SK-N-SH (cell line): ENCODE measurements around the gene VOPP1. TPM values are rescaled to one million over a fixed set of nuclear protein-coding genes. Genes with fewer than 3 reads are reported as not detected.
A peak's percentile ranks its signal among the peaks of the same experiment; 100 is the strongest.

ENCODE experiments used
- CTCF ChIA-PET: fragments of 300-600, 350-600 bp; formaldehyde crosslinking; extraction: SDS; loops from one replicate; lab custom pipeline; 2021; lab: Yijun Ruan, JAX
- POLR2A ChIA-PET: fragments of 350-600 bp; sonication (Branson Sonifier 250); formaldehyde crosslinking; extraction: SDS; loops from one replicate; lab custom pipeline; 2020; ENCODE audit warnings: antibody characterized with exemption, inconsistent platforms; lab: Yijun Ruan, JAX
- DNase-seq: peaks from one replicate; pipeline ENCODE4 v3.0.0; 2012
- H2AFZ ChIP-seq: fragments of 200-600 bp; sonication (generic); 2 replicates; pipeline ENCODE4 v1.8.1; 2016; ENCODE audit warnings: antibody characterized with exemption, mild to moderate bottlenecking, low read depth
- H3F3A ChIP-seq: fragments of 200-600 bp; sonication (generic); replicated peaks from 2 replicates; pipeline ENCODE3; 2016; ENCODE audit warnings: antibody characterized with exemption, mild to moderate bottlenecking; ENCODE audit not compliant: insufficient read depth
- H3K27ac ChIP-seq, 2 experiments: fragments of 200-500 bp in 1 of 2; fragments of 200-600 bp in 1 of 2; sonication (Bioruptor generic) in 1 of 2; sonication (generic), shearing (Covaris generic) in 1 of 2; 2 replicates each; pipeline versions ENCODE4 v1.5.1 to v1.6.1; 2014 to 2016; ENCODE audit warnings: low read depth in 2 of 2, inconsistent platforms in 1 of 2, low read length in 1 of 2, mild to moderate bottlenecking in 1 of 2, mixed read lengths in 1 of 2
- H3K27me3 ChIP-seq: fragments of 200-600 bp; sonication (generic), shearing (Covaris generic); 2 replicates; pipeline ENCODE4 v1.6.1; 2016; ENCODE audit warnings: mixed run types; ENCODE audit not compliant: insufficient read depth
- H3K36me3 ChIP-seq, 2 experiments: fragments of 200-500 bp in 1 of 2; fragments of 200-600 bp in 1 of 2; sonication (Bioruptor generic) in 1 of 2; sonication (generic) in 1 of 2; replicated peaks in 1 of 2; 2 replicates each; pipeline versions ENCODE3 to v1.5.1; 2014 to 2016; ENCODE audit warnings: low read length in 1 of 2, mild to moderate bottlenecking in 1 of 2; ENCODE audit not compliant: insufficient read depth in 2 of 2, control insufficient read depth in 1 of 2
- H3K4me1 ChIP-seq, 2 experiments: fragments of 200-500 bp in 1 of 2; fragments of 200-600 bp in 1 of 2; sonication (Bioruptor generic) in 1 of 2; sonication (generic), shearing (Covaris generic) in 1 of 2; 2 replicates each; pipeline versions ENCODE4 v1.5.1 to v1.6.1; 2014 to 2016; ENCODE audit warnings: low read depth in 1 of 2, low read length in 1 of 2, mixed run types in 1 of 2; ENCODE audit not compliant: insufficient read depth in 2 of 2, control insufficient read depth in 1 of 2
- H3K4me2 ChIP-seq: fragments of 200-600 bp; sonication (generic), shearing (Covaris generic); 2 replicates; pipeline ENCODE4 v1.6.1; 2017; ENCODE audit warnings: mixed run types
- H3K4me3 ChIP-seq, 2 experiments: fragments of 200-500 bp in 1 of 2; fragments of 200-600 bp in 1 of 2; sonication (Bioruptor generic) in 1 of 2; sonication (generic), shearing (Covaris generic) in 1 of 2; 2 replicates each; pipeline versions ENCODE4 v1.5.1 to v1.8.1; 2014 to 2016; ENCODE audit warnings: low read depth in 2 of 2, inconsistent platforms in 1 of 2, low read length in 1 of 2, mild to moderate bottlenecking in 1 of 2, mixed read lengths in 1 of 2, moderate library complexity in 1 of 2
- H3K79me2 ChIP-seq: fragments of 200-600 bp; sonication (generic); 2 replicates; pipeline ENCODE4 v1.8.1; 2017; ENCODE audit warnings: mild to moderate bottlenecking; ENCODE audit not compliant: insufficient read depth
- H3K9ac ChIP-seq: fragments of 200-600 bp; sonication (generic); 2 replicates; pipeline ENCODE4 v1.6.1; 2017; ENCODE audit warnings: mixed run types
- H3K9me2 ChIP-seq: fragments of 200-600 bp; sonication (generic); 2 replicates; pipeline ENCODE4 v1.6.1; 2017; ENCODE audit warnings: mixed run types
- H3K9me3 ChIP-seq: fragments of 200-600 bp; sonication (generic); 2 replicates; pipeline ENCODE4 v1.6.1; 2017; ENCODE audit warnings: mixed run types, mild to moderate bottlenecking, moderate library complexity
- H4K20me1 ChIP-seq: fragments of 200-600 bp; sonication (generic); 2 replicates; pipeline ENCODE4 v1.6.1; 2017; ENCODE audit warnings: mild to moderate bottlenecking, mixed run types; ENCODE audit not compliant: insufficient read depth
- ELF1 ChIP-seq: IDR thresholded peaks from 2 replicates; pipeline ENCODE4 v1.4.0; 2012
- EZH2phosphoT487 ChIP-seq: fragments of 200-600 bp; sonication (generic); IDR thresholded peaks from 2 replicates; pipeline ENCODE4 v1.6.1; 2017; ENCODE audit warnings: low read depth, mixed run types, mild to moderate bottlenecking, antibody characterized with exemption, moderate library complexity, borderline replicate concordance
- FOXM1 ChIP-seq: IDR thresholded peaks from 2 replicates; pipeline ENCODE4 v1.4.0; 2012; ENCODE audit warnings: low read depth, mild to moderate bottlenecking
- GATA2 ChIP-seq: sonication (generic); formaldehyde crosslinking; IDR thresholded peaks from 2 replicates; pipeline ENCODE4 v1.5.0; 2020; ENCODE audit warnings: mild to moderate bottlenecking, missing genetic modification reagents
- IRF3 ChIP-seq: fragments of 150-350 bp; IDR thresholded peaks from 2 replicates; pipeline ENCODE4 v1.6.1; 2016; ENCODE audit warnings: mild to moderate bottlenecking, low read depth, low read length
- JUND ChIP-seq: IDR thresholded peaks from 2 replicates; pipeline ENCODE4 v1.4.0; 2012
- NRF1 ChIP-seq: IDR thresholded peaks from 2 replicates; pipeline ENCODE4 v1.6.1; 2012; ENCODE audit warnings: low read depth, mild to moderate bottlenecking, low read length
- POLR2AphosphoS5 ChIP-seq: IDR thresholded peaks from 2 replicates; pipeline ENCODE4 v1.6.1; 2012; ENCODE audit warnings: low read depth, low read length
- RAD21 ChIP-seq: IDR thresholded peaks from 2 replicates; pipeline ENCODE4 v1.6.1; 2012; ENCODE audit warnings: mild to moderate bottlenecking, low read length
- RCOR1 ChIP-seq: fragments of 150-350 bp; IDR thresholded peaks from 2 replicates; pipeline ENCODE4 v1.6.1; 2017; ENCODE audit warnings: antibody characterized with exemption, low read length
- RFX5 ChIP-seq: IDR thresholded peaks from 2 replicates; pipeline ENCODE4 v1.6.1; 2012; ENCODE audit warnings: mild to moderate bottlenecking, improper control_type of control experiment, low read length
- RXRA ChIP-seq: IDR thresholded peaks from 2 replicates; pipeline ENCODE4 v1.4.0; 2012; ENCODE audit warnings: low read depth, mild to moderate bottlenecking, borderline replicate concordance
- SIN3A ChIP-seq: IDR thresholded peaks from 2 replicates; pipeline ENCODE4 v1.6.1; 2012; ENCODE audit warnings: low read depth, mild to moderate bottlenecking, low read length, moderate library complexity, borderline replicate concordance
- SMC3 ChIP-seq: IDR thresholded peaks from 2 replicates; pipeline ENCODE4 v1.6.1; 2012; ENCODE audit warnings: low read depth, low read length, improper control_type of control experiment
- TCF12 ChIP-seq: IDR thresholded peaks from 2 replicates; pipeline ENCODE4 v1.4.0; 2012
- TEAD4 ChIP-seq: IDR thresholded peaks from 2 replicates; pipeline ENCODE4 v1.4.0; 2012; ENCODE audit warnings: mild to moderate bottlenecking, borderline replicate concordance; ENCODE audit not compliant: insufficient read depth
- YY1 ChIP-seq: IDR thresholded peaks from 2 replicates; pipeline ENCODE4 v1.4.0; 2012; ENCODE audit warnings: low read depth, mild to moderate bottlenecking
- WGBS: methylation state at CpG from one replicate; pipeline ENCODE4 v1.1.6; 2017; ENCODE audit warnings: low lambda C conversion rate; 5-methylcytosine and 5-hydroxymethylcytosine counted together
- polyA plus RNA-seq, 3 experiments: library from polyadenylated mRNA; depleted of rRNA; stranded (reverse); fragments of >200 nt; gene quantifications; 2 replicates each; pipeline ENCODE4 v1.2.3, GENCODE V29; 2012

VOPP1 gene
- polyA plus RNA-seq, 1 of the 3 experiments (the other 2 are of a cell fraction) = 69.5 TPM

GRCh38 chr7:55557666-55558188 is 14.6 kb downstream of the VOPP1 start:
- Histone ChIP-seq H3K9me2 (no peaks in the 10 kb centered on the region), H3K79me2 (peaks cover 100% of the 10 kb centered on the region), H3K27ac (no peak overlapping the region), H3K9ac (no peak overlapping the region), H2AFZ (no peak overlapping the region), H3F3A (peaks cover 11% of the 10 kb centered on the region), H3K4me2 (no peak overlapping the region), H4K20me1 (peaks cover 100% of the 10 kb centered on the region), H3K4me3 (no peak overlapping the region), H3K4me1 (peaks cover 21 to 45% of the 10 kb centered on the region in 2 experiments), H3K9me3 (no peaks in the 10 kb centered on the region), H3K36me3 (peaks cover 5 to 27% of the 10 kb centered on the region in 2 experiments), H3K27me3 (no peaks in the 10 kb centered on the region)
- POLR2A ChIA-PET = no interaction called here
- CTCF ChIA-PET = interaction anchor here (0.6 kb wide), 1 partner anchor 48 kb away, joined by 3 read pairs; no protein-coding TSS in a partner anchor
- no peak for TF ChIP-seq TCF12
- TF ChIP-seq SIN3A = no peak
- no peak for TF ChIP-seq RXRA
- TF ChIP-seq POLR2AphosphoS5 = no peak
- no peak for DNase-seq
- WGBS = 92% methylated on average over 7 of the region's 7 CpGs

DNA sequence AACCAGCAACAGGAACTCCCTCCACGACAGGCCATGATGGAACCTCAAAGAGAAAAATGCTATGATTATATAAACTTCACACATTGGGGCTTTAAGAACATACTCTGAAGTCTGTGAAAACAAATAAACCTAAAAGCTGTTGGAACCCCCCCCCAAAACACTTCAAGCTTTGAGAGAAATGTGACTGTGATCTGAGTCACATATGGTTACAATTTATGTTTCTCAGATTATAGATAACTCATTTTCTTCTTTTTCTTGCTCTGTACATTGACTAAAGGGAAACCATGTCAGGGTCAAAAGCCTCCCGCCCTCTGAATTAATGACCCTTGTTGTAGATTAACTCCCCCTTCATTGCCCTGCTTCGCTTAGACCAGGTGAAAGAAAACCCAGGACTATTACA is 15.8 kb downstream of the VOPP1 start:
- Histone ChIP-seq H3K4me2 (peak overlapping the region; percentile 31; the same call in 1 of the 2 replicates), H3K79me2 (peaks cover 100% of the 10 kb centered on the region), H3K4me1 (peaks cover 26 to 51% of the 10 kb centered on the region in 2 experiments), H3K9ac (no peak overlapping the region), H2AFZ (no peak overlapping the region), H3K27me3 (no peaks in the 10 kb centered on the region), H3F3A (peaks cover 15% of the 10 kb centered on the region), H3K4me3 (no peak overlapping the region), H4K20me1 (peaks cover 100% of the 10 kb centered on the region), H3K9me2 (no peaks in the 10 kb centered on the region), H3K36me3 (peaks cover 5 to 27% of the 10 kb centered on the region in 2 experiments), H3K27ac (peak overlapping the region in 1 of 2 experiments; percentile 12; a peak in 1 of 4 replicates), H3K9me3 (no peaks in the 10 kb centered on the region)
- POLR2A ChIA-PET = no interaction called here
- WGBS = 78% methylated on average over 3 of the region's 3 CpGs
- peak; percentile 26; the same call in 1 of the 2 replicates for TF ChIP-seq TCF12
- TF ChIP-seq IRF3 = no peak
- DNase-seq = no peak
- CTCF ChIA-PET = interaction anchor here (0.7 to 2.8 kb wide), 4 partner anchors 9 to 124 kb away, joined by 3 to 10 read pairs (median 4); no protein-coding TSS in a partner anchor

DNA sequence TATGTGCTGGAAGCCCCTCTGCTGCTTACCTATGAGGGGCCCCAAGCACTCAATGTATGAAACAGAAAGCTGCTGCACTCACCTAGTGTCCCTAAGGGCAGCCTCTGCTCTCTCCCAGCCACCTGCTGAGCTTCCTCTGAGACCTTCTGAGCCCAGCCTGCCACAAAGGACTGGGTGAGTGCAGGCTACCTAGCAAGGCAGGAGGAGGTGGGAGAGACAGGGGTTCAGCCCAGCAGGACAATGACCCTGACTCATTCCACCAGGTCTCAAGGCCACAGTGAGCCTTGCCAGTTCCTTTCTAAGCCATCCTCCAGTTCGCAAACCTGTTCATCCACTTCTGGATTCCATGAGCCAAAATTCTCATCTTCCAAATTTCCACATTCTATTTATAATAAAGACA is 16.3 kb downstream of the VOPP1 start:
- Histone ChIP-seq H3K36me3 (peaks cover 5 to 27% of the 10 kb centered on the region in 2 experiments), H3K27ac (peak overlapping the region in 1 of 2 experiments; percentile 12; a peak in 1 of 4 replicates), H3K9ac (no peak overlapping the region), H3K4me3 (no peak overlapping the region), H3K27me3 (no peaks in the 10 kb centered on the region), H3K9me3 (no peaks in the 10 kb centered on the region), H3K79me2 (peaks cover 100% of the 10 kb centered on the region), H3F3A (peaks cover 15% of the 10 kb centered on the region), H4K20me1 (peaks cover 100% of the 10 kb centered on the region), H3K4me2 (peak overlapping the region; percentile 9; the same call in 1 of the 2 replicates), H3K4me1 (peaks cover 26 to 51% of the 10 kb centered on the region in 2 experiments), H2AFZ (no peak overlapping the region), H3K9me2 (no peaks in the 10 kb centered on the region)
- 91% methylated on average over 1 of the region's 1 CpG for WGBS
- CTCF ChIA-PET = interaction anchor here (0.7 to 2.8 kb wide), 6 partner anchors 9 to 123 kb away, joined by 3 to 10 read pairs (median 4); no protein-coding TSS in a partner anchor
- TF ChIP-seq YY1 = no peak
- no peak for TF ChIP-seq SMC3
- no peak for TF ChIP-seq EZH2phosphoT487
- TF ChIP-seq FOXM1 = no peak
- no peak for TF ChIP-seq RAD21
- no peak for TF ChIP-seq POLR2AphosphoS5
- TF ChIP-seq ELF1 = no peak
- TF ChIP-seq TEAD4 = no peak
- no peak for TF ChIP-seq GATA2 (CRISPR knock-in tag)
- no peak for TF ChIP-seq RCOR1
- TF ChIP-seq SIN3A = no peak
- no peak for TF ChIP-seq RFX5
- no peak for TF ChIP-seq NRF1
- no peak for TF ChIP-seq JUND
- POLR2A ChIA-PET = no interaction called here
- no peak for DNase-seq
